ENCODE results near the gene PCDHGC4.

PCDHGC4 gene

GRCh38 chr5:141494761-141495452 is 10.1 kb downstream of the PCDHGC4 start:
- no peak for TF ChIP-seq POLR2A (IDR thresholded peaks at IDR 0.05; ENCODE audit: extremely low read depth, insufficient read length)
- TF ChIP-seq MAX (IDR thresholded peaks at IDR 0.05; ENCODE audit: low read depth, low read length), result no peak
- no peak for TF ChIP-seq MYC (IDR thresholded peaks at IDR 0.05; ENCODE audit: low read depth, low read length)
- TF ChIP-seq CTCF (IDR thresholded peaks at IDR 0.05; ENCODE audit: low read depth, low read length), result no peak
- H3K4me3 ChIP-seq (ENCODE audit: low read depth, low read length), result no peak overlapping the region
- no peak for DNase-seq (ENCODE audit: low read depth)

GRCh38 chr5:141495453-141495811 is 10.6 kb downstream of the PCDHGC4 start:
- no peak for DNase-seq (ENCODE audit: low read depth)
- no peak overlapping the region for H3K4me3 ChIP-seq (ENCODE audit: low read depth, low read length)
- TF ChIP-seq POLR2A (IDR thresholded peaks at IDR 0.05; ENCODE audit: extremely low read depth, insufficient read length) (no peak), MAX (IDR thresholded peaks at IDR 0.05; ENCODE audit: low read depth, low read length) (no peak), MYC (IDR thresholded peaks at IDR 0.05; ENCODE audit: low read depth, low read length) (no peak), CTCF (IDR thresholded peaks at IDR 0.05; ENCODE audit: low read depth, low read length) (no peak)

DNA sequence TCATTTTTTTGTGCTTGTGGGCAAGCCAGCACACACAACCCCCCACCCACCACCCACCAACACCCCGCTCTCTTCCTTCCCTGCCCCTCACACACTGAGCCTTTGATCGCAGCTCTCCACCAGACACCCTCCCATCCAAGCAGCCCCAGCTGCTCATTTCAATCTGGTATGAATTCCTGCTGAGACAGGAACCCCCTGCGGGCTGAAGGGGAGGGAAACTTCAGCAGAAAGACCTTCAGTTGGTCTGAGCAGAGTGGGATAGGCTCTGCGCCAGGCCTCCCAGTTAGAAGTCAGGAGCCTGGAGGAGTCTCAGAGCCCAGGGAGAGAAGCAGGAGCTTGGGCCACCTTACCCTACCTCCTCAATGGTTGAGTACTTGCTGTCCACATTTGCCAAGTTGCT is 11.2 kb downstream of the PCDHGC4 start:
- DNase-seq (ENCODE audit: low read depth), result peak; percentile 15
- no peak overlapping the region for H3K4me3 ChIP-seq (ENCODE audit: low read depth, low read length)
- TF ChIP-seq POLR2A (IDR thresholded peaks at IDR 0.05; ENCODE audit: extremely low read depth, insufficient read length) (no peak), MYC (IDR thresholded peaks at IDR 0.05; ENCODE audit: low read depth, low read length) (no peak), CTCF (IDR thresholded peaks at IDR 0.05; ENCODE audit: low read depth, low read length) (no peak), MAX (IDR thresholded peaks at IDR 0.05; ENCODE audit: low read depth, low read length) (no peak)

DNA sequence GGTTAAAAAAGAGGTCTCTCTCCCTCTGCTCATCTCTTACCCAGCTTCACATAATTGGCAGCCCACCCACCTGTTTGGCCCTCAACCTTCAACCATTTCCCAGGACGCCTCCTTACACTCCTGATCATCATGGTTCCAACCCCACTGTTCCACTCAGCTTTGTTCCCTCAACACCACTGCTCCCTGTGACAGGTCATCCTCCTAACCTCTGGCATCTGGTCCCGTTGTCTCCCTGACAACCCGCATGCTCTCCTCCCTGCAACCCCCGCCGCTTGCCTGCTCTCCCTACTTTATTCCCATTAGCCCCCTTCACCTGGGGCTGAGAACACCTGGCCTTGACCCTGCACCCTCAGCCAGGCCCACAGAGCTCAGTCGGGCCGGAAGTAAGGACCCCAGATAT is 16.9 kb downstream of the PCDHGC4 start:
- TF ChIP-seq MAX (IDR thresholded peaks at IDR 0.05; ENCODE audit: low read depth, low read length), result no peak
- TF ChIP-seq CTCF (IDR thresholded peaks at IDR 0.05; ENCODE audit: low read depth, low read length), result no peak
- TF ChIP-seq POLR2A (IDR thresholded peaks at IDR 0.05; ENCODE audit: extremely low read depth, insufficient read length), result no peak
- no peak for TF ChIP-seq MYC (IDR thresholded peaks at IDR 0.05; ENCODE audit: low read depth, low read length)
- H3K4me3 ChIP-seq (ENCODE audit: low read depth, low read length), result no peak overlapping the region
- no peak for DNase-seq (ENCODE audit: low read depth)

DNA sequence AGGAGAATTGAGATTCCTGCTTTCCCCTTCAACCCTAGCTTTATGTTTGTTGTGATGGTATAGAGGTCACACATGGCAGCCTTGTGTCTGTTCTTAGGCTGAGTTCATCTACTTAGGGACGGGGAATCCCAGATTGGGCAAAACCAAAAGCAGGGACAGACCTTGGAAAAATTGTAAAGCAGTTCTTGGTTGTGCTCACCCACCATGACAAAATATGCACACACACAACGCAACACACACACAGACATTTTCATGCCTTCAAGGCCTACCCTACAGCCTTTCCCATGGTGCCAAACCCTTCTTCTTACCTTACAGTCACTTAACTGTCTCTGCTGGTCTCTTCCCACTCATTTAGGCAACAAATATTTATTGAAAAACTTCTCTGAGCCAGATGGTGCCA is 18.9 kb downstream of the PCDHGC4 start:
- DNase-seq (ENCODE audit: low read depth), result no peak
- no peak for TF ChIP-seq MYC (IDR thresholded peaks at IDR 0.05; ENCODE audit: low read depth, low read length)
- TF ChIP-seq CTCF (IDR thresholded peaks at IDR 0.05; ENCODE audit: low read depth, low read length), result no peak
- no peak for TF ChIP-seq MAX (IDR thresholded peaks at IDR 0.05; ENCODE audit: low read depth, low read length)
- TF ChIP-seq POLR2A (IDR thresholded peaks at IDR 0.05; ENCODE audit: extremely low read depth, insufficient read length), result no peak
- no peak overlapping the region for H3K4me3 ChIP-seq (ENCODE audit: low read depth, low read length)

Measured in NB4 (cell line).